GF-D8 (cell line): Measurements from ENCODE around the gene SPINK7.
"Not testable (repeated sequence)": the region's sequence is repeated elsewhere in the genome, so short reads cannot be mapped to it uniquely, and the experiment has no call there.

Source experiments
- DNase-seq: peaks from one replicate; lab custom pipeline; 2025; lab: John Stamatoyannopoulos, UW

The SPINK7 gene

DNA sequence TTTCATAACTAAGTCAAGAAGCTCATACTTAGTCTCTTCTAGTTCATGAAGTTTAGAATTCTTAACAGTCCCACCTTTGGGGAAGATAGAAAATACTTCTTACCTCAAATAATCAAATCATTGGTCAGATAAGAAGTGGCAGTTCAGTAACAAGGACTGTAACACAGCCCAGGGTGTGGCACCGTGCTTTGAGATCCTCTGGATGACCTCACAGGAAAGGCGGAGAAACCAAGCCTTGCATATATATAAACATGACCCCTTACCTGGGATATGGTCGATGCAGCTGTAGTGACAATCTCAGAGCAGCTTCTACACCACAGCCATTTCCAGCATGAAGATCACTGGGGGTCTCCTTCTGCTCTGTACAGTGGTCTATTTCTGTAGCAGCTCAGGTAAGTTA, at the start of gene SPINK7:
Gene SPINK7 (plus strand): TSS at position 271 of the 400 bp plus-strand sequence. CDS start 61 bp downstream, at position 332.
- DNase-seq: no peak

DNA sequence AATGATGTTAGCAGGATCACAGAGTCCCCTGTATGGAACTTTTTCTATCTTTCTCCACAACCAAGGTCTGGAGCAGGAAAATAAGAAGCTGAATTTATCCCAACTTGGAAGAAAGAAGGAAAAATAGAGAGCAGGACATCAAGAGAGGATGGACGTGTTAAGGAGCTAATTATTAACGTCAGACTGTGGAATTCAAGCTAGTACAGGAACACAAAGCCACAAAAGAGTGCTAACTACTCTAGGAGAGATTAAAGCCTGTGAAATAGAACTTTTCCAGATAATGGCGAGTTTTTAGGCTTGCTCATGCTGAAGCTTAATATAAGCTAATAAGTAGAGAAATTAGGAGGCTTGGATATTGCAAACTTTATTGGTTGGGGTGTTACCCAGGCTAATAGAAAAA, 44.3 kb upstream of the SPINK7 start:
- DNase-seq: no peak

DNA sequence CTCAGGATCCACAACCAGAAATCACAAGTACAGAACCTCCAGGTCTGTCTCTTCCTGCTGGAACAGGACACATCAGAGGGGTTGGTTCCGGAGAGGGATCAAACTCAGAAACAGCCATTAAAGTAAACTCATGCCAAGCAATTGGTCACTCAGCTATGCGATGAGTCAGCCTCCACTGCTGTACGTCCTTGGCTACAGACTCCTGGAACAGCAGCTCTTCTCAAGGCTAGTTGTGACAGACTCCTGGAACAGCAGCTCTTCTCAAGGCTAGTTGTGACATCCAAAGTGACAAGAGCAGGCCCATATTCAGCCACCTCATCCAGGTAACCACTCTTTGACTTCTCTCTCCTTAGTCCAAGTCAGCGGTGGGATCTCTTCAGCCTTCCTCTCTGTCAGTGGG, 43.7 kb upstream of the SPINK7 start, which contains the start of gene SPINK13:
Gene SPINK13 (plus strand): TSS at position 229 of the 400 bp plus-strand sequence. CDS start 1,279 bp downstream, outside the sequence.
- no peak for DNase-seq

DNA sequence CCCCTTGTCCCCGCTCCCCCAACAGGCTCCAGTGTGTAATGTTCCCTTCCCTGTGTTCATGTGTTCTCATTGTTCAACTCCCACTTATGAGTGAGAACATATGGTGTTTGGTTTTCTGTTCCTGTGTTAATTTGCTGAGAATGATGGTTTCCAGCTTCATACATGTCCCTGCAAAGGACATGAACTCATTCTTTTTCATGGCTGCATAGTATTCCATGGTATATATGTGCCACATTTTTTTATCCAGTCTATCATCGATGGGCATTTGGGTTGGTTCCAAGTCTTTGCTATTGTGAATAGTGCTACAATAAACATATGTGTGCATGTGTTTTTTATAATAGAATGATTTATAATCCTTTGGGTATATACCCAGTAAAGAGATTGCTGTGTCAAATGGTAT, 37.1 kb upstream of the SPINK7 start:
- DNase-seq: not testable (repeated sequence)

DNA sequence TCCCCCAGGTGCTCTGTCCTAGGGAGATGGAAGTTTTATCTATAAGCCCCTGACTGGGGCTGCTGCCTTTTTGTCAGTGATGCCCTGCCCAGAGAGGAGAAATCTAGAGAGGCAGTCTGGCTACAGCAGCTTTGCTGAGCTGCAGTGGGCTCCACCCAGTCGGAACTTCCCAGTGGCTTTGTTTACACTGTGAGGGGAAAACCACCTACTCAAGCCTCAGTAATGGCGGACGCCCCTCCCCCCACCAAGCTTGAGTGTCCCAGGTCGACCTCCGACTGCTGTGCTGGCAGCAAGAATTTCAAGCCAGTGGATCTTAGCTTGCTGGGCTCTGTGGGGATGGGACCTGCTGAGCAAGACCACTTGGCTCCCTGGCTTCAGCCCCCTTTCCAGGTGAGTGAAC, 31.3 kb upstream of the SPINK7 start:
- not testable (repeated sequence) for DNase-seq

DNA sequence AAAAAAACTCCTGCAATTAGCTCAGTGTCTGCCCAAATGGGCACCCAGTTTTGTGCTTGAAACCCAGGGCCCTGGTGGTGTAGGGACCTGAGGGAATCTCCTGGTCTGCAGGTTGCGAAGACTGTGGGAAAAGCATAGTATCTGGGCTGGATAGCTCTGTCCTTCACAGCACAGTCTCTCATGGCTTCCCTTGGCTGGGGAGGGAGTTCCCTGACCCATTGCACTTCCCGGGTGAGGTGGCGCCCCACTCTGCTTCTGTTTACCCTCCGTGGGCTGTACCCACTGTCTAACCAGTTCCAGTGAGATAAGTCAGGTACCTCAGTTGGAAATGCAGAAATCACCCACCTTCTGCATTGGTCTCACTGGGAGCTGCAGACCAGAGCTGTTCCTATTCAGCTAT, 30.9 kb upstream of the SPINK7 start:
- not testable (repeated sequence) for DNase-seq

DNA sequence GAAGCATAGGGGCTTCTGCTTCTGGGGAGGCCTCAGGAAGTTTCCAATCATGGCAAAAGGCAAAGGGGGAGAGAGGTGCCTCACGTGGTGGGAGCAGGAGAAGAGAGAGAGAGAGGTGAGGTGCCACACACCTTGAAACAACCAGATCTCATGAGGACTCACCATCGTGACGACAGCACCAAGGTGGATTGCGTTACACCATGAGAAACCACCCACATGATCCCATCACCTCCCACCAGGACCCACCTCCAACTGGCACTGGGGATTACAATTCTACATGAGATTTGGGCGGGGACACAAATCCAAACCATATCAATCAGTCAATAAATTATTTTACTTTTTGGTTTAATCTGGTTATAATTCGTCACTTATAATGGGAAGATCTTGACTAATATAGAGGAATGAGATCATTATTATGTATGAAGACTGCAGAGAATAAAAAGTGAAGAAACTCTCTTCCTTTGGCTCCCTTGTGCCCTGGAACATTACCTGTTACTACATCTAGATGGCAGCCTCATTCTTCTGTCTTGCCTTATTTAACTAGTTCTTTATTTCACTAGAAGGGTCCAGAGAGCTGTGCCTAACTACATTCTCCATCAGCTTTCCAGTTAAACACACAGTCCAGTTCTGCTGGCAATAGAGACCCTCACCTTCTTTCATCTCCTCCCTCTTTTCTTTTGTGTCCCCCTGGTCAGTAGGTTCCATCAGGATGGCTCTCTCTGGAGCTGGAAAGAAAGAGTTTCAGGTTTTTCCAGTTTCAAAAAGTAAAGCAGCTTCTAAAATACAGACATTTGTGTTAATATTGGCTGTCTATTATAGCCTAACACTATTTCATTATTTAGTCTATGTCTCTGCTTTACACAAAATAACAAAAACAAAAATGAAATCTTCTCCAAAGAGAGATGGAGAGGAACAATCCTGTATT, 21.7 kb upstream of the SPINK7 start:
- DNase-seq: no peak

DNA sequence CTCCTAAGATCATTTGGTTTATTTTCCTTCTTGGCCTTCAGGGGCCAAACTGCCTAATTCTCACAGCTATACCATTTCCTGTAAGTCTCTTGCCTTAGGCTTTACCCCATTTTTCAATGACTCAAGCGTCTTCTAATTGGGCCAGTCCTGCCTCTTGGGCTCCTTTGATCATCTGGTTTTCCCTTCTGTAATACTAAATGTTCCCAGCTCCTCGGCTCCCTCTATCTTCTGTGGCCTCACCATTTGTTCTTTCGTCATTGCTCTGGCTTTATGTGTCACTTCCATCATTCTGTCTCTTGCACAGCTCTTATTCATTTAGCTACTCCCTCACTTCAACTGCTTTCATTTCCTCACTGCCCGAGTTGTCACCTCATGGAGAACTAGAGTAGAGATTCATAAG, 14.5 kb upstream of the SPINK7 start:
- no peak for DNase-seq

DNA sequence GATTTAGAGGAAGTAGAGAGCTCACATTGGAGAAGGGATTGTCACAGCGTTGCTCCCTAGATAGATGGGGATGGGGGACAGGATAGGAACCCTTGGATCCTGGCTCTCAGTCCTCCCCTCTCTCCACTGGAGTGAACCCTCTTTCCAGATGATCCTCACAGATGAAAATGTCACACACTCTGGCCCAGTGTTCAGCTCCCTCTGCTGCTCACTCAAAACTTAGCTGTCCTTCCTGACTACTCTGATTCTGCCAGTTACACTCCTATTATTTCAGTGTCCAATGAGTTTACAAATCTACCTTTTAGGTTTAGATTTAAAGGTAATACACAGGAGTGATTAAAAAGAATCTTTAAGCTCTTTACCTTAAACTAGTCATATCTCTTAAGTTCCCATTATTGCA, 5.8 kb upstream of the SPINK7 start:
- DNase-seq: no peak

DNA sequence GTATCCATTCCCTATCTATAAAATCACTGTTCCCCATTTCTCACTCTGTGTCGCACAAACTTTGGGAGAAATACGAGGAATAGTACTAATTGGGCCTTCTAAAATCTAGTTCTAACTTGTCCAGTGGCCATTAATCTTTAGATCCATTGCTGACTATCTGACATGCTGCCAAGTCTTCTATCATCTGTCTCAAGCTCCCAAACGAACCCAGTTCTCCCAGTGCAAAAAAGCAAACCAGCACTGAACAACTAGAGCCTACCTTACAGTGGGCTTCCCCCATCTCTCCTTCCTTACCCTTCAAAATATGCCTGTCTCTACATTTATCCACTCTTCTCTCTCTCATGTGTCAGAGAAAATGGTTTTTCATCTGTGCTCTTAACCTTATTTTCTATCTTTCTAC, 3.2 kb upstream of the SPINK7 start:
- no peak for DNase-seq

DNA sequence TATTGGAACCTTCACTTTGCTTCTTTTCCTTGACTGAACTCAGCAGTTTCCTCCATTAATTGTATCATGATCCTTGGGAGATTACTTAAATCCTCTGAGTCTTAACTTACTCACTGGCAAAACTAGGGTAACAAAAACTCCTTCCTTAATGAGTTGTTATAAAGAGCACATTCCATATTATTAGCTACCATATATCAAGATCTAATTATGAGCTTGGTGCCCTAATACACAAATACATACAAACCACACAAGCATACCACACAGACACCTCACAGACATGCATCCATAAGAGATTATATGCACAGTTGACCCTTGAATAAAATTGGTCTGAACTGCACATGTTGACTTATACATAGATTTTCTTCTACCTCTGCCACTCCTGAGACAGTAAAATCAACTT, 2.5 kb upstream of the SPINK7 start:
- no peak for DNase-seq

DNA sequence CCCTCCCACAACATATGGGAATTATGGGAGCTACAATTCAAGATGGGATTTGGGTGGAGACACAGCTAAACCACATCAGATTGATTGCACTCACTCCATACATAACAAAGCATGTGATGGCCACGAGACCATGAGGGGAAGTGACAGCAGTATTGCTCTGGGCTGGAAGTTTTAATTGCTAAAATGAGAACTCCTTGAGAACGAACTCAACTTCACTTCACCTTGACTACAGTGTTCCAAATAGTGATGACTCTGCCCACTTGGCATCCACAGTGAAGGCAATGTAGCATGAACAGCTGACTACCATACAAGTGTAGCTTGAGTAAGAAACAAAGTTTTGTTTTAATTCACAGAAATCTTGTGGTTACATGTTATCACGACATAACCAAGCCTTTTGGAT, 739 bp upstream of the SPINK7 start:
- no peak for DNase-seq

DNA sequence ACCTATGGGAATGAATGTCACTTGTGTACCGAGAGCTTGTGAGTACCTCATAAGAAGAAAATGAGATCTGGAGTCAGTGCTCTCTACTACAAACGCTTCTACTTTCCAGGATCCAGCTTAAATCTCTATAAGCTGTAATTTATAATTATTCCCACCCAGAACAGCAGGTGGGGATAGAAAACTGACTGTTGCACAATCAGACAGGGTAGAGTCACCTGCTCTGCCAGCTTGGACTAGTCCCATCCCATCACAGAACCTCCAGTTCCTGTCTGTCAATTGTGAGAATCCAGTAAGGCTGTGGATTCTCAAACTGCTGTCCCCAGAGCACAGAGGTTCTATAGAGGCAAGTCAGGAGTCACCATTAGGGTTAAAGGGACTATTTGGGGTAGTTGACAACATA, 2.0 kb downstream of the SPINK7 start:
- DNase-seq: no peak

DNA sequence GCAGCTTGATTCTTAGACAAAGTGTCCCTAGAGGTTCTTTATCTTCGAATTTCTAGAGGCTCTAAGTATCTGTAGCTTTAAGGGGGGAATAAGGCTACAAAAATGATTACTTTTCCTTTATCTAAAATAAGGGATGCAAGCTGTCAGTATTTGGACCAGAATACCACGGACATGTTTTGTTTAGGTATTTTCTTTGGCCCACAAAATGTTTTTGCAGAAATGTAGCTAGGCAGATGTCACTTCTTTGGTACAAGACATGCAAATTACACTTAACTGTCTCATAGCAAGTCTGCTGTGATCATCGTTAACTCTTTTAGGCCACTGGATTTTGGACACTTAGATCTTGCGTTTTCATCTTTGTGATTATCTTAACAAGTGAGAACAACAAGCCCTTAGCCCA, 2.5 kb downstream of the SPINK7 start:
- DNase-seq: no peak

DNA sequence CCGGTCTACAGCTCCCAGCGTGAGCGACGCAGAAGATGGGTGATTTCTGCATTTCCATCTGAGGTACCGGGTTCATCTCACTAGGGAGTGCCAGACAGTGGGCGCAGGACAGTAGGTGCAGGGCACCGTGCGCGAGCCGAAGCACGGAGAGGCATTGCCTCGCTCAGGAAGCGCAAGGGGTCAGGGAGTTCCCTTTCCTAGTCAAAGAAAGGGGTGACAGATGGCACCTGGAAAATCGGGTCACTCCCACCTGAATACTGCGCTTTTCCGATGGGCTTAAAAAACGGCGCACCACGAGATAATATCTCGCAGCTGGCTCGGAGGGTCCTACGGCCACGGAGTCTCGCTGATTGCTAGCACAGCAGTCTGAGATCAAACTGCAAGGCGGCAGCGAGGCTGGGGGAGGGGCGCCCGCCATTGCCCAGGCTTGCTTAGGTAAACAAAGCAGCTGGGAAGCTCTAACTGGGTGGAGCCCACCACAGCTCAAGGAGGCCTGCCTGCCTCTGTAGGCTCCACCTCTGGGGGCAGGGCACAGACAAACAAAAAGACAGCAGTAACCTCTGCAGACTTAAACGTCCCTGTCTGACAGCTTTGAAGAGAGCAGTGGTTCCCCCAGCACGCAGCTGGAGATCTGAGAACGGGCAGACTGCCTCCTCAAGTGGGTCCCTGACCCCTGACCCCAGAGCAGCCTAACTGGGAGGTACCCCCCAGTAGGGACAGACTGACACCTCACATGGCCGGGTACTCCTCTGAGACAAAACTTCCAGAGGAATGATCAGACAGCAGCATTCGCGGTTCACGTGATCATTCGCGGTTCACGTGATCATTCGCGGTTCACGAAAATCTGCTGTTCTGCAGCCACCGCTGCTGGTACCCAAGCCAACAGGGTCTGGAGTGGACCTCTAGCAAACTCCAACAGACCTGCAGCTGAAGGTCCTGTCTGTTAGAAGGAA, 8.1 kb downstream of the SPINK7 start:
- not testable (repeated sequence) for DNase-seq

DNA sequence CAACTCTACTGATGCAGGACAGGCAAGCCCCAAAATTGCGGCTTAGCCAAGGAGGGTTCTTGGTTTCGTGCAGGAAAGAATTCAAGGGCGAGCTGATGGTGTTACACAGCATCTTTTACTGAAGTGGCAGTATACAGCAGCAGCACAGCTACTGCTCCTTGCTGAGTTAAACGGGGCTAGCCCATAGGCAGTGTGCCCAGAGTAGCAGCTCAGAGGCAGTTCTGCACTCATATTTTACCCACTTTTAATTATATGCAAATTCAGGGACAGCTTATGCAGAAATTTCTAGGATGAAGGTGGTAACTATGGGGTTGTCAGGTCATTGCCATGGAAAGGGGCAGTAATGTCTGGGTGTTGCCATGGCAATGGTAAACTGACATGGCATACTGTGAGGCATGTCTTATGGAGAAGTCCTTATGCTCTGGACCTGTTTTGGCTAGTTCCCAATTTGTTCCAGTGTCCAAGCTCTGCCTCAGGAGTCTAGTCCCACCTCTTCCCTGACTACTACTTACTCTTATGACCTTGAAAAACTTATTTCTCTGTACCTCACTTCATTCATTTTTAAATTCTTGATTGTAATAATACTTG, 21.1 kb downstream of the SPINK7 start:
- no peak for DNase-seq

DNA sequence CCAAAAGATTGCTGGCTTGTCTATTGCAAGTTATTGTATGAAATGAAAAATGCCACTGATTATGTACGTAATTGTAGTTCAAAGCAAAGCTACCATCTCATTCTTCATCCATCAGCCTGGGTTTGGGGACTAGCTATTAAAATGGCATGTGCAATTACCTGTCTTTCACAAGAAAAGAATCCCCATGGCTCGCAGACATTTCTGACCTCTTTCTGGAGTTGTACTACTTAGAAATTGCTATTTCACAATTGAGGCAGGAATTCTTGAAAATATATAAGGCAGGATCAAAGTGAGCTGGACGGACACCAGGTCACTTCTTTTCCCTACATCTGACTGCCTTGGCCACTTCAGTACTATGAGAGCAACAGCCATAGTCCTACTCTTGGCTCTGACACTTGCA, 23.0 kb downstream of the SPINK7 start, which contains the start of gene SPINK9:
Gene SPINK9 (plus strand): TSS at position 301 of the 400 bp plus-strand sequence. CDS start 55 bp downstream, at position 356.
- no peak for DNase-seq

DNA sequence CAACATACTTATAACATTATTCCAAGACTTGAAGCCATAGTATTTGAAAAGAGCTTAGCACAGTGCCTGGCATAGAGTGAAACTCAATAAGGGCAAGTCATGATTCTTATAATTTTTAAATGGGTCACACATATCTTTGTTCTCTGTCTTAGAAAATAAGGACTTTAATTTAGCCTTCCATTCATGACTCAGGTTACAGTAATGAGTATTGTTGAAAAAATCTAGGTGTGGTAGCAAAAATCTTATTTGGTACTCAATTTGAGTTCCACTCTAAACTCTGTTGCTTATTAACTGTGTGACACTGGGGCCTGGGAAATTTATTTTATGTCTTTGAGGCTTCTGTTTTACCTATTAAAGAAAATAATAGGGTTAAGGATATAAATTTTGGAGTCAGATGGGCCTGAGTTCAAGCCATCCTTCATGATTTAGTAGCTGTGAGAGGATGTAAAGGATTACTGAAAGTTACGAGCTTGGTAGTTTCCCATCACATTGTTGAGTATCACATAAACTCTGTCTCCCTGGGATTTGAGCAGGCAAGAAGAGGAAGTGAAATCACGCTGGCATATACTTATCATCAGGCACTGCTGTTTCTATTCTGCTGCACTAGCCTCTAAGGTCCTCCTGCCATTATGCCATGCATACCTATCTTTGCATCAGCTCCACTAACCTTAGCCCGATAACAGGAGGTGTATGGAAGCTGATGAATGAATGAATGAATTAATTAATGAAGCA, 24.6 kb downstream of the SPINK7 start:
- no peak for DNase-seq

DNA sequence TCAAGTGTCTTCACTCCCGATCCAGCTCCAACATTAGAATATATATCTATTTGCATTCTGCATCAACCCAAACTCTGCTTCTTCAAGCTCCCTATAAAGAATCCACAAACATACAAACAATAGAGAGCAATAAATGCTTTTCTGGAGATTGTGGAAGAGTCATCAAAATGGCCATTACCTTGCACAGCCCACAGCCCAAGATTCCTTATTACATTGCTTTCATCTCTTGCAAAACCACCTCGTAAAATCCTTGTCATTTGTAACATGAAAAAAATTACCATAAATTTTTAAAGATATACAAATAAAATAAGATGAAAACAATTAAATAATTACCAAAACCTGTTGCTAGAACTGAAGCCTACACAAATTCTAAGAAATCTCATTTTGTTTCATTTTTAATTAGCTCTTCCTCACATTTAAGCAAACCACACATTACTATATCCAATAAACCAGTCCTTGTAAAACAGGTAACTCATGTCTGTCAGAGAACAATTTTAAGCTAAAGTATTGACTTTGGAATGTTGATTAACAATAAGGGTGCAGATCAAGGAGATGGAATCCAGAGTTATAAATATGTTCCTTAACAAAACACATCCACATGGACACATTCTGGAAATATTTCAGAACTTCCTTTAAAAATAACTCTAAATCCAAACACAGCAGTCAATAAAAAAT, 30.3 kb downstream of the SPINK7 start:
- no peak for DNase-seq

DNA sequence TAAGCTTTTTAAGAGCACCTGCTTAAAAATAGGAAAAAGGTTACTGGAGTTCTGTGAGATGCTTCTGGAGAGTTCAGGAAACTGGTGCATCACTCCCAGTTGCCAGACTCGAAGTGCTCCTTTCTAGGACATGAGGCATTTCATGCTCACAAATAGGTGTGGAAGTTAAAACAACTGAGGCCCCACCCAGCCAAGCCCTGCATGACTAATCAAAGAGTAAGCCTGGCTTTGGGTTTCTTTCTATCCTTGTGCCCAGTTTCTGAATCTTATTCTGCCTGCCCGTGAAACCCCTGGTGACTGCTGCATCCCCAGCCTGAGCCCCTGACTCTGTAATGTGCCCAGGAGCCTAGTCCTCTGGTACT, 30.8 kb downstream of the SPINK7 start:
- no peak for DNase-seq
